ENCODE measurements around the gene ZNF366.

ZNF366 gene

DNA sequence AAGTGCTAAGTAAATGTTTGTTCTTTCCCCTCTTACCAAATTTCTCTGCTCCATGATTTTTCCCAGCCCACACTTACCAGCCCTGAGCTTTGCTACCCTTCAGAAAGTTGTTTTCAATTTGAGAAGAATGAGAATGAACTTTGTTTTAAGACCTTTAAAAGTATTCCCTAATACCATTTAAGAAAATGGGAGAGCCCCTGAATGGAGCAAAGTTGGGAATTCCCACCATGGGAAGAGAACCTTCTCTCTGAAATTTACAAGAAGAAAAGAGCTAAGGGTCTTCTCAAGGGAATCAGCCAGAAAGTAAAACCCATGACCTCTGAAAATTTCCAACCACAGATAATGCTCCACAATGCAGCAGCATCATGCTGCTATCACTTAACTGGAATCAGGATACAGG, 17.7 kb downstream of the ZNF366 start:
- DNase-seq = no peak

- DNase-seq = no peak
Measured at GRCh38 chr5:72488756-72489155, 18.5 kb downstream of the ZNF366 start.

- no peak for DNase-seq
Measured at GRCh38 chr5:72487177-72487576, 20.0 kb downstream of the ZNF366 start.

GRCh38 chr5:72486371-72486770, 20.8 kb downstream of the ZNF366 start:
- DNase-seq = no peak

- no peak for DNase-seq
Measured at GRCh38 chr5:72485430-72485974, 21.7 kb downstream of the ZNF366 start.

DNA sequence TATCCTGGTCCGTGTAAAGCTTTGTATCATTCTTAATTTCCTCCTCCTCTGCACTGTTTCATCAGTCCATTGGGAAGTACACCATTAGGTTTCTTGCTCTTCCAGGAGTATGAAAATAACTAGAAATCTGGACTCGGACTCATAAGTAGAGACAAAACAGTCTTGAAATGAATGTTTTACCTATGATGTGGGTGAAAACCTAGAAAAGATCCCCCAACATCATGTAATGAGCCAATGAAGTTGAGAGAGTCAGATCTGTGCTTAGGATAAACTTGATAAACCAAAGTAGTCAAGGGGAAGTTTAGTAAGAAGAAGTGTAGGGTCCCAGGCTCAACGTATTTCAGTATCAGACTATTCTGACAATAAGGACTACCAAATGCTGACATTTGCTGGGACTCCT, 25.2 kb downstream of the ZNF366 start:
- no peak for DNase-seq

DNA sequence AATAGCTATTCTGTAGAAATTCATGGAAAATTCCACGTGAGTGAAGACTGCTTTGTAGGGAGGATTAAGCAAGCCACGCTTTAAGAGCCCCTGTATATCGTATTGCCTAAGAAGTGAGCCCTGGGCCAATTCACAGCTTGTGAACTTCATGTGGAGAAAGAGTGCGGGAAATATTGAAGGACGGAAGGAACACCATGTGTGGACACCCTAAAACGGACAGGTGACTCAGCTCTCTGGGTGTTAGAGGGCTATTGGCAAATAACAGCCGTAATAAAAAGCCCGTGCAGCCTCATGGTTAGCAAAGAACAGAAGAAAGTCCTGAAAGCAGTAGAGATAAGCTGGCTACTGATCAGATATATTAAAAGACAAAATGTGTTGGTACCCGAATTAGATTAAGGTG, 26.4 kb downstream of the ZNF366 start:
- DNase-seq = no peak

DNA sequence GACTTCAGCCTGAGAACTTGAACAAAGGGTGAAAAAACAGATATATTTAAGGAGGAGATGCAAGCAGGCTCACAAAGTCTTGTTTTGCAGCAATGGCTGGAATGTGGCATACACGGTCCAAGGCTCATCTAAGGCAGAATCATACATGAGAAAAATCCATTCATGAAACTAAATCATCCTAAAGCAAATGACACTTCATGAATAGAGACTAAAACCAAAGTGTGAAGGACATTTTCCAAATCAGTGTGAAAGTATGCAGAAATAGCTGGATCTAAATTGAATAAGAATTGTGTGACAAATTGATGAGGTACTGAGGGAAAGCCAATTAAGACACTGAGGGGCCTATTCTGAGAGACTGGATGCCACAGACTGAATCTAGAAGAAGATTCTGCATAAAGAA, 27.3 kb downstream of the ZNF366 start:
- DNase-seq = no peak

DNA sequence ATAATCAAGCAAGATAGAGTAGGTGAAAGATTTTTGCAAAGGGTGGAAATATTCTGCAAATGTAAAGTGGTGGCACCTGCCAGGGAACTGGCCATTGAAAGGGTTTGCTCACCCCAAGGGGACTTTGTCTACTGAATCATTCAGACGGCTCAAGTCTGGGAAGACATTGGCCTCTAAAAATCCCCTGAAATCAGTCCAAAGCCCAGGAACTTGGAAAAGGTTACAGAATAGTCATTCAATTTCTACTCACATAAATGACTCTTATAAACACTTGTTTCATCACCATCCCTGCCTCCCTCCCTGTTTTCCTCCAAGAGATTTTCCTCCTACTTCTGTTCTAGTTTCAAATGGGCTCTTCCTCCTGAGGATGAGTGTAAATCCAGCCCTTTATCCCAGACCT, 28.5 kb downstream of the ZNF366 start:
- DNase-seq = no peak

DNA sequence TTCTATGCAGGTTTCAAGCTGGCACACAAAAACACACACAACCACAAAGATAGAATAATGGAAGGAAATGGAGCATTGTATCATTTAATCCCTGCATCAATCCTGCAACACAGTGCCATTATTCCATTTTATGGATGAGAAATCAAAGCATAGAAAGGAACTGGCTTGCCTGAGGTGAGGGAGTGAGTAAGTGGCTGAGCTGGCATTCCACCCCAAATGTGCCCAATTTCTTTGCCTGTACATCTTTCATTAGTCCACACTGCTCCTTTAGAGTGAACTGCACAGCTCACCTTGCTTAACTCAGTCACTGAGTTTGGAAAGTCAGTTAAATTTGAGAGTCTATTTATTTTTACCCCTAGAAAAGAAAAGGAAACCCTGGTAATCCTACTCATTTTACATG, 28.9 kb downstream of the ZNF366 start:
- no peak for DNase-seq

GRCh38 chr5:72477644-72478043, 29.6 kb downstream of the ZNF366 start:
- no peak for DNase-seq

DNA sequence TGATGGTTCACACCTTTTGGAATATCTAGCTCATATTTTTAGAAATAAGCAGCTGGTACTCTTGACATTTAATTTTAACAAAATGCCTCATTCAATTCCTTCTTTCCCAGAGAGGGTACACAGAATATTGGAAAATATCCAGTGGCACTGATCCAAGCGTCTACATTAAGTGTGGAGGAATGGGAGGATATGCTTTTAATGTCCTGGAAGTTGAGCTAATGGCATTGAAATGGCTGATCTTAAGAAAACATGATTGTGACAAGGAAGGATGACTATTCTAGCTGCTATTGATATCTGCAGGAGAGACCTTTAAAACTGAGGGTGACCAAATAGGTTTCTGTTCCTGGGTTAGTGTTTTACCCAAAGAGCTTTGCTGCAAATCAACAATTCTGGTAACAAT, 30.0 kb downstream of the ZNF366 start:
- no peak for DNase-seq

- DNase-seq = no peak
Measured at GRCh38 chr5:72476721-72477120, 30.5 kb downstream of the ZNF366 start.

DNA sequence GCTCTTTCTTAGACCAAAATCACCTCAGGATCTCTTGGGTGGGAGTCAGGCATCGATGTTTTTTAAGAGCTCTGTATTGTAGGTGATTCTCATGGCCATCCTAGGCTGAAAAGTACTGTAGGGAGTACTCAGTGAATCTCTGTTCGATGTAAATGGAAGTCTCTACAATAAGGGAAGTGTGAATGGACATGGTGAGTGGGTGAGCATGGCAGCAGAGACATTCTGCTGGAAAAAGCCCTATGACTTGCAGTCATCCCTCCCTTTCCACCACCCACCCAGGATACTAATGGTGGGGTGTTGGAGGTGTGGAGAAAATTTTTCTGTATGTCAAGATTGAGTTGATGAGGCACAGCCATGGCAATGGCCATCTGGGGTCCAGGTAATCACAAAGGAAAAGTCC, 30.9 kb downstream of the ZNF366 start:
- no peak for DNase-seq

- DNase-seq = no peak
Measured at GRCh38 chr5:72474516-72474915, 32.7 kb downstream of the ZNF366 start.

GRCh38 chr5:72474046-72474500, 33.1 kb downstream of the ZNF366 start:
- DNase-seq = no peak

- DNase-seq = no peak
Measured at GRCh38 chr5:72472666-72473422, 34.4 kb downstream of the ZNF366 start.

- no peak for DNase-seq
Measured at GRCh38 chr5:72472031-72472430, 35.2 kb downstream of the ZNF366 start.

GRCh38 chr5:72470826-72471225, 36.4 kb downstream of the ZNF366 start:
- no peak for DNase-seq

- DNase-seq = no peak
Measured at GRCh38 chr5:72468606-72469005, 38.6 kb downstream of the ZNF366 start.

DNA sequence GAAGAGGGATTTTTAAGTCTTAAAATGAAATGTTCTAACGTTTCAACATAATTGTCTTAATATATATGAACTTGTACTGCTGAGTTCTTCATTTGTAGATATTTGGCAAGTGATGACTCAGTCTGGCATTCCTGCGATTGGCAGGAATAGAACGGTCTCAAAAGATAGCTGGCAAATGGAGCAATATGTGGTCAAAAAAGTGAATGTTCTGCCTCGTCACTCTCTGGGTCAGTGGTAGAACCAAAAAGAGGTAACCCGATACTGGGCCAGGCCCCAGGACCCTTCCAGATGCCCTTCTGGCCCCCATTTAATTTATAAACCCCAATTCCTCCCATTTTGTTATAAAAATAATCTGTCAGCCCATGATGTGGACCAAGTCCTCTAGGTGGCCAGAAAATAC, 39.2 kb downstream of the ZNF366 start:
- DNase-seq = no peak

DNA sequence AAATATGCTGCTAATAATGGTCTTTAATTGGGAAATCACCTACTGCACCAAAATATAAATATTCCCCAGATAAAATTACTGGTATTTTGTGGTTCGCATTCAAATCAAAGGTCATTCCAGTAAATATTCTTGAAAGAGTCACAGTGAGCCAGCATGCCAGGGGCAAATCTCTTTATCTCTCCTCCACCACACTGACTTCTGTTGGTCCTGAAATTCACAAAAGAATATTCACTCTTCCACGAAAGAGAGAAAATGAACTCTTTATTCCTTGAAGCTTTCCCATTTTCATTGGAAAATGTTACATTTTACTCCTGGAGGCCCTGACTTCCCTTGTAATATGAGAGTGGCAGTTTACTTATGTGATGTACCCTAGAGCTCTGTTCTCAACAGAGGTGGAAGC, 39.7 kb downstream of the ZNF366 start:
- DNase-seq = no peak

- DNase-seq = no peak
Measured at GRCh38 chr5:72465601-72466563, 41.3 kb downstream of the ZNF366 start.

- DNase-seq = no peak
Measured at GRCh38 chr5:72465066-72465465, 42.1 kb downstream of the ZNF366 start.

Measured in NCI-H510A (cell line).